SK-N-SH (cell line): Measurements from ENCODE around the gene BCAR3. TPM values are rescaled to one million over a fixed set of nuclear protein-coding genes. Genes with fewer than 3 reads are reported as not detected.

ENCODE experiments used
- CTCF ChIA-PET: fragments of 300-600, 350-600 bp; formaldehyde crosslinking; extraction: SDS; loops from one replicate; lab custom pipeline; 2021; lab: Yijun Ruan, JAX
- POLR2A ChIA-PET: fragments of 350-600 bp; sonication (Branson Sonifier 250); formaldehyde crosslinking; extraction: SDS; loops from one replicate; lab custom pipeline; 2020; ENCODE audit warnings: antibody characterized with exemption, inconsistent platforms; lab: Yijun Ruan, JAX
- DNase-seq: peaks from one replicate; pipeline ENCODE4 v3.0.0; 2012
- H2AFZ ChIP-seq: fragments of 200-600 bp; sonication (generic); 2 replicates; pipeline ENCODE4 v1.8.1; 2016; ENCODE audit warnings: antibody characterized with exemption, mild to moderate bottlenecking, low read depth
- H3F3A ChIP-seq: fragments of 200-600 bp; sonication (generic); replicated peaks from 2 replicates; pipeline ENCODE3; 2016; ENCODE audit warnings: antibody characterized with exemption, mild to moderate bottlenecking; ENCODE audit not compliant: insufficient read depth
- H3K27ac ChIP-seq, 2 experiments: fragments of 200-500 bp in 1 of 2; fragments of 200-600 bp in 1 of 2; sonication (Bioruptor generic) in 1 of 2; sonication (generic), shearing (Covaris generic) in 1 of 2; 2 replicates each; pipeline versions ENCODE4 v1.5.1 to v1.6.1; 2014 to 2016; ENCODE audit warnings: low read depth in 2 of 2, inconsistent platforms in 1 of 2, low read length in 1 of 2, mild to moderate bottlenecking in 1 of 2, mixed read lengths in 1 of 2
- H3K27me3 ChIP-seq: fragments of 200-600 bp; sonication (generic), shearing (Covaris generic); 2 replicates; pipeline ENCODE4 v1.6.1; 2016; ENCODE audit warnings: mixed run types; ENCODE audit not compliant: insufficient read depth
- H3K36me3 ChIP-seq, 2 experiments: fragments of 200-500 bp in 1 of 2; fragments of 200-600 bp in 1 of 2; sonication (Bioruptor generic) in 1 of 2; sonication (generic) in 1 of 2; replicated peaks in 1 of 2; 2 replicates each; pipeline versions ENCODE3 to v1.5.1; 2014 to 2016; ENCODE audit warnings: low read length in 1 of 2, mild to moderate bottlenecking in 1 of 2; ENCODE audit not compliant: insufficient read depth in 2 of 2, control insufficient read depth in 1 of 2
- H3K4me1 ChIP-seq, 2 experiments: fragments of 200-500 bp in 1 of 2; fragments of 200-600 bp in 1 of 2; sonication (Bioruptor generic) in 1 of 2; sonication (generic), shearing (Covaris generic) in 1 of 2; 2 replicates each; pipeline versions ENCODE4 v1.5.1 to v1.6.1; 2014 to 2016; ENCODE audit warnings: low read depth in 1 of 2, low read length in 1 of 2, mixed run types in 1 of 2; ENCODE audit not compliant: insufficient read depth in 2 of 2, control insufficient read depth in 1 of 2
- H3K4me2 ChIP-seq: fragments of 200-600 bp; sonication (generic), shearing (Covaris generic); 2 replicates; pipeline ENCODE4 v1.6.1; 2017; ENCODE audit warnings: mixed run types
- H3K4me3 ChIP-seq, 2 experiments: fragments of 200-500 bp in 1 of 2; fragments of 200-600 bp in 1 of 2; sonication (Bioruptor generic) in 1 of 2; sonication (generic), shearing (Covaris generic) in 1 of 2; 2 replicates each; pipeline versions ENCODE4 v1.5.1 to v1.8.1; 2014 to 2016; ENCODE audit warnings: low read depth in 2 of 2, inconsistent platforms in 1 of 2, low read length in 1 of 2, mild to moderate bottlenecking in 1 of 2, mixed read lengths in 1 of 2, moderate library complexity in 1 of 2
- H3K79me2 ChIP-seq: fragments of 200-600 bp; sonication (generic); 2 replicates; pipeline ENCODE4 v1.8.1; 2017; ENCODE audit warnings: mild to moderate bottlenecking; ENCODE audit not compliant: insufficient read depth
- H3K9ac ChIP-seq: fragments of 200-600 bp; sonication (generic); 2 replicates; pipeline ENCODE4 v1.6.1; 2017; ENCODE audit warnings: mixed run types
- H3K9me2 ChIP-seq: fragments of 200-600 bp; sonication (generic); 2 replicates; pipeline ENCODE4 v1.6.1; 2017; ENCODE audit warnings: mixed run types
- H3K9me3 ChIP-seq: fragments of 200-600 bp; sonication (generic); 2 replicates; pipeline ENCODE4 v1.6.1; 2017; ENCODE audit warnings: mixed run types, mild to moderate bottlenecking, moderate library complexity
- H4K20me1 ChIP-seq: fragments of 200-600 bp; sonication (generic); 2 replicates; pipeline ENCODE4 v1.6.1; 2017; ENCODE audit warnings: mild to moderate bottlenecking, mixed run types; ENCODE audit not compliant: insufficient read depth
- EP300 ChIP-seq, 2 experiments: IDR thresholded peaks; 2 replicates each; pipeline versions ENCODE4 v1.4.0 to v1.6.1; 2012; ENCODE audit warnings: borderline replicate concordance in 1 of 2, low read depth in 1 of 2, low read length in 1 of 2
- EZH2phosphoT487 ChIP-seq: fragments of 200-600 bp; sonication (generic); IDR thresholded peaks from 2 replicates; pipeline ENCODE4 v1.6.1; 2017; ENCODE audit warnings: low read depth, mixed run types, mild to moderate bottlenecking, antibody characterized with exemption, moderate library complexity, borderline replicate concordance
- FOXJ3 ChIP-seq: sonication (generic); formaldehyde crosslinking; IDR thresholded peaks from 2 replicates; pipeline ENCODE4 v1.5.1; 2020; ENCODE audit warnings: mild to moderate bottlenecking, missing genetic modification reagents
- GABPA ChIP-seq: IDR thresholded peaks from 2 replicates; pipeline ENCODE4 v1.4.0; 2012; ENCODE audit warnings: low read depth, mild to moderate bottlenecking
- IRF3 ChIP-seq: fragments of 150-350 bp; IDR thresholded peaks from 2 replicates; pipeline ENCODE4 v1.6.1; 2016; ENCODE audit warnings: mild to moderate bottlenecking, low read depth, low read length
- MAX ChIP-seq: IDR thresholded peaks from 2 replicates; pipeline ENCODE4 v1.4.0; 2012; ENCODE audit warnings: low read depth
- NFIC ChIP-seq: IDR thresholded peaks from 2 replicates; pipeline ENCODE4 v1.4.0; 2012; ENCODE audit warnings: borderline replicate concordance
- RAD21 ChIP-seq: IDR thresholded peaks from 2 replicates; pipeline ENCODE4 v1.6.1; 2012; ENCODE audit warnings: mild to moderate bottlenecking, low read length
- REST ChIP-seq: IDR thresholded peaks from 2 replicates; pipeline ENCODE4 v1.6.1; 2012; ENCODE audit warnings: mild to moderate bottlenecking, low read depth, low read length, moderate library complexity
- RFX5 ChIP-seq: IDR thresholded peaks from 2 replicates; pipeline ENCODE4 v1.6.1; 2012; ENCODE audit warnings: mild to moderate bottlenecking, improper control_type of control experiment, low read length
- USF1 ChIP-seq: IDR thresholded peaks from 2 replicates; pipeline ENCODE4 v1.4.0; 2012; ENCODE audit warnings: low read depth, borderline replicate concordance
- YY1 ChIP-seq: IDR thresholded peaks from 2 replicates; pipeline ENCODE4 v1.4.0; 2012; ENCODE audit warnings: low read depth, mild to moderate bottlenecking
- ZBTB33 ChIP-seq: IDR thresholded peaks from 2 replicates; pipeline ENCODE4 v1.4.0; 2012; ENCODE audit warnings: low read depth, borderline replicate concordance
- WGBS: methylation state at CpG from one replicate; pipeline ENCODE4 v1.1.6; 2017; ENCODE audit warnings: low lambda C conversion rate; 5-methylcytosine and 5-hydroxymethylcytosine counted together
- polyA plus RNA-seq, 3 experiments: library from polyadenylated mRNA; depleted of rRNA; stranded (reverse); fragments of >200 nt; gene quantifications; 2 replicates each; pipeline ENCODE4 v1.2.3, GENCODE V29; 2012
- TF ChIP-seq, protein P1 (sequence below): IDR thresholded peaks from 2 replicates; pipeline ENCODE4; 2012
- TF ChIP-seq, protein P2 (sequence below): fragments of 150-350 bp; IDR thresholded peaks from 2 replicates; pipeline ENCODE4 v1.6.1; 2017; ENCODE audit warnings: antibody characterized with exemption, low read length, low read depth, borderline replicate concordance

BCAR3 gene
- polyA plus RNA-seq, 1 of the 3 experiments (the other 2 are of a cell fraction), result 58.4 TPM

DNA sequence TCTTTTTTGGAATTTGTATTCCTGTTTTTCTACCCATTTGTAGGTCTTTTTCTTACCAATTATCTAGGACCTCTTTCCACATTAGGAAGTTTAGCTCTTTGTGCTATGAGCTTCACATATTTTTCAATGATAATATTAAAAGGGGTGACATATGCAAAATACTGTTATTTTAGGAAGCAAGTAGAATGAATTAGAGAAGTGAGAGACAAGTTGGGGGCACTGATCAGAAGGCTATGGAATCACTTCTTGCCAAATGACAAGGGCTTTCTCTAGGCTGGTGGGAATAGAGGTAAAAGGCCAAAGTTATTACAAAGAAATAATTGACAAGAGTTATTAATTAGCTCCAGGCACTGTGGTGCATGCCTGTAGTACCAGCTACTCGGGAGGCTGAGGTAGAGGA lies 4.3 kb upstream of the BCAR3 start:
- CTCF ChIA-PET, result interaction anchor here (1.0 to 1.9 kb wide), 5 partner anchors 17 to 130 kb away, joined by 3 to 8 read pairs (median 4); no protein-coding TSS in a partner anchor
- POLR2A ChIA-PET, result no interaction called here
- no peak overlapping the region for H2AFZ ChIP-seq
- no peak overlapping the region for H3K4me2 ChIP-seq
- TF ChIP-seq IRF3 (no peak), RFX5 (no peak), EP300 (IDR thresholded peaks at IDR 0.05; ENCODE audit: borderline replicate concordance in 1 of 2, low read depth in 1 of 2, low read length in 1 of 2) (no peak), RAD21 (no peak), MAX (no peak), GABPA (no peak), YY1 (no peak), NFIC (no peak), FOXJ3 (CRISPR knock-in tag) (no peak), REST (no peak), EZH2phosphoT487 (no peak), ZBTB33 (no peak), USF1 (no peak)
- TF ChIP-seq, protein P1, sequence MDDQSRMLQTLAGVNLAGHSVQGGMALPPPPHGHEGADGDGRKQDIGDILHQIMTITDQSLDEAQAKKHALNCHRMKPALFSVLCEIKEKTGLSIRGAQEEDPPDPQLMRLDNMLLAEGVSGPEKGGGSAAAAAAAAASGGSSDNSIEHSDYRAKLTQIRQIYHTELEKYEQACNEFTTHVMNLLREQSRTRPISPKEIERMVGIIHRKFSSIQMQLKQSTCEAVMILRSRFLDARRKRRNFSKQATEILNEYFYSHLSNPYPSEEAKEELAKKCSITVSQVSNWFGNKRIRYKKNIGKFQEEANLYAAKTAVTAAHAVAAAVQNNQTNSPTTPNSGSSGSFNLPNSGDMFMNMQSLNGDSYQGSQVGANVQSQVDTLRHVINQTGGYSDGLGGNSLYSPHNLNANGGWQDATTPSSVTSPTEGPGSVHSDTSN, result no peak
- TF ChIP-seq, protein P2, sequence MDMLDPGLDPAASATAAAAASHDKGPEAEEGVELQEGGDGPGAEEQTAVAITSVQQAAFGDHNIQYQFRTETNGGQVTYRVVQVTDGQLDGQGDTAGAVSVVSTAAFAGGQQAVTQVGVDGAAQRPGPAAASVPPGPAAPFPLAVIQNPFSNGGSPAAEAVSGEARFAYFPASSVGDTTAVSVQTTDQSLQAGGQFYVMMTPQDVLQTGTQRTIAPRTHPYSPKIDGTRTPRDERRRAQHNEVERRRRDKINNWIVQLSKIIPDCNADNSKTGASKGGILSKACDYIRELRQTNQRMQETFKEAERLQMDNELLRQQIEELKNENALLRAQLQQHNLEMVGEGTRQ, result no peak
- H4K20me1 ChIP-seq, result no peaks in the 10 kb centered on the region
- no peaks in the 10 kb centered on the region for H3K36me3 ChIP-seq
- peaks cover 29% of the 10 kb centered on the region for H3K79me2 ChIP-seq
- WGBS, result 100% methylated on average over 1 of the region's 1 CpG
- H3K4me3 ChIP-seq, result no peak overlapping the region
- DNase-seq, result no peak
- no peaks in the 10 kb centered on the region for H3K27me3 ChIP-seq
- H3K27ac ChIP-seq, result no peak overlapping the region
- no peak overlapping the region for H3K9ac ChIP-seq
- H3F3A ChIP-seq, result peaks cover 22% of the 10 kb centered on the region
- H3K9me3 ChIP-seq, result no peaks in the 10 kb centered on the region
- H3K4me1 ChIP-seq, result peaks cover 10 to 22% of the 10 kb centered on the region in 2 experiments; a peak in 2 of 4 replicates
- H3K9me2 ChIP-seq, result no peaks in the 10 kb centered on the region
